Neural cell (in vitro differentiated cells): Measurements from ENCODE around the gene FZD8.

ENCODE experiments used
- CTCF ChIP-seq: fragments of 450-650 bp; IDR thresholded peaks from 2 replicates; pipeline ENCODE4 v1.5.1; 2014; ENCODE audit warnings: antibody characterized with exemption, mild to moderate bottlenecking, moderate library complexity; ENCODE audit not compliant: poor library complexity, severe bottlenecking
- EP300 ChIP-seq: fragments of 450-650 bp; conservative IDR thresholded peaks from 2 replicates; pipeline ENCODE4 v1.6.1; 2014; ENCODE audit warnings: antibody characterized with exemption, mild to moderate bottlenecking, moderate library complexity; ENCODE audit not compliant: poor library complexity, severe bottlenecking
- EZH2 ChIP-seq: fragments of 200-600, 300-800 bp; shearing (Covaris generic), sonication (generic); IDR thresholded peaks from 2 replicates; pipeline ENCODE4 v1.6.1; 2014; ENCODE audit warnings: antibody characterized with exemption, low read length, borderline replicate concordance, mild to moderate bottlenecking; ENCODE audit not compliant: insufficient read depth, poor library complexity, severe bottlenecking
- POLR2AphosphoS5 ChIP-seq: IDR thresholded peaks from 2 replicates; pipeline ENCODE4 v1.6.1; 2012
- RAD21 ChIP-seq: fragments of 450-650 bp; conservative IDR thresholded peaks from 2 replicates; pipeline ENCODE4 v1.6.1; 2014; ENCODE audit warnings: antibody characterized with exemption, mild to moderate bottlenecking, moderate library complexity
- REST ChIP-seq: IDR thresholded peaks from 2 replicates; pipeline ENCODE4 v1.6.1; 2012; ENCODE audit warnings: borderline replicate concordance
- SMC3 ChIP-seq: fragments of 450-650 bp; conservative IDR thresholded peaks from 2 replicates; pipeline ENCODE4 v1.6.1; 2014; ENCODE audit warnings: antibody characterized with exemption, mild to moderate bottlenecking, moderate library complexity; ENCODE audit not compliant: poor library complexity
- TAF1 ChIP-seq: IDR thresholded peaks from 2 replicates; pipeline ENCODE4 v1.6.1; 2012; ENCODE audit warnings: low read depth

GRCh38 chr10:35685402-35685801, 43.3 kb upstream of the FZD8 start:
- TF ChIP-seq CTCF (no peak), EP300 (no peak), EZH2 (no peak), POLR2AphosphoS5 (no peak), SMC3 (no peak), REST (no peak), RAD21 (no peak), TAF1 (no peak)
